Endothelial cell of umbilical vein (primary cell): ENCODE measurements around the gene SLC35A5. TPM values are rescaled to one million over a fixed set of nuclear protein-coding genes. Genes with fewer than 3 reads are reported as not detected.

Experiments used
- BruUV-seq: library from RNA; stranded (reverse); fragments of 400-500 nt; replicated peaks from 2 replicates; lab custom pipeline; 2021; lab: Mats Ljungman, UMichigan
- CTCF ChIA-PET: fragments of 300-600, 350-600 bp; sonication (Branson Sonifier 250); formaldehyde crosslinking; loops from one replicate; lab custom pipeline; 2021; ENCODE audit warnings: antibody characterized with exemption, inconsistent platforms; lab: Charles Lee
- POLR2A ChIA-PET: fragments of 300-600, 350-600 bp; sonication (Branson Sonifier 250); formaldehyde crosslinking; loops from one replicate; lab custom pipeline; 2021; ENCODE audit warnings: antibody characterized with exemption, inconsistent platforms; lab: Charles Lee
- DNase-seq: peaks from one replicate; pipeline ENCODE4 v3.0.0-alpha.2; 2011; ENCODE audit warnings: low read depth, low spot score
- FAIRE-seq: peaks from 2 replicates; lab custom pipeline; 2011; peaks lifted over from hg19 to GRCh38; lab: Jason Lieb, UNC
- H2AFZ ChIP-seq: 2 replicates; pipeline ENCODE4 v1.6.0; 2012; ENCODE audit warnings: low read depth, low read length, control low read depth, inconsistent platforms
- H3K27ac ChIP-seq: 2 replicates; pipeline ENCODE4 v1.5.1; 2011; ENCODE audit warnings: low read depth, mild to moderate bottlenecking, control low read depth, low read length, moderate library complexity; ENCODE audit not compliant: insufficient read depth
- H3K27me3 ChIP-seq, 2 experiments: 2 replicates each; pipeline versions ENCODE4 v1.6.0 to v1.6.1; 2011; ENCODE audit warnings: low read length in 2 of 2, mixed read lengths in 1 of 2; ENCODE audit not compliant: control insufficient read depth in 2 of 2, insufficient read depth in 2 of 2
- H3K36me3 ChIP-seq, 2 experiments: 2 replicates in 1 of 2; 3 replicates in 1 of 2; pipeline ENCODE4 v1.5.1; 2011; ENCODE audit warnings: low read length in 2 of 2, mild to moderate bottlenecking in 1 of 2, moderate library complexity in 1 of 2; ENCODE audit not compliant: control insufficient read depth in 2 of 2, insufficient read depth in 2 of 2; ENCODE audit errors: extremely low read depth in 1 of 2
- H3K4me1 ChIP-seq: 3 replicates; pipeline ENCODE4 v1.5.1; 2011; ENCODE audit warnings: mild to moderate bottlenecking, low read length; ENCODE audit not compliant: control insufficient read depth, insufficient read depth; ENCODE audit errors: extremely low read depth
- H3K4me2 ChIP-seq: 2 replicates; pipeline ENCODE4 v1.6.1; 2011; ENCODE audit warnings: low read length, control low read depth, mixed read lengths; ENCODE audit not compliant: insufficient read depth
- H3K4me3 ChIP-seq, 3 experiments: fragments of 200-600 bp in 1 of 3; sonication (generic), shearing (Covaris generic) in 1 of 3; replicated peaks in 1 of 3; 2 replicates each; pipeline ENCODE4 v1.5.1; 2011 to 2016; ENCODE audit warnings: control low read depth in 3 of 3, low read length in 3 of 3, mild to moderate bottlenecking in 2 of 3, inconsistent platforms in 1 of 3, low read depth in 1 of 3, moderate library complexity in 1 of 3; ENCODE audit not compliant: insufficient read depth in 1 of 3
- H3K79me2 ChIP-seq: 2 replicates; pipeline ENCODE4 v1.6.0; 2012; ENCODE audit warnings: low read length, inconsistent platforms; ENCODE audit not compliant: control insufficient read depth, insufficient read depth
- H3K9ac ChIP-seq: replicated peaks from 2 replicates; pipeline ENCODE3; 2011; ENCODE audit warnings: low read length, control low read depth; ENCODE audit not compliant: insufficient read depth; ENCODE audit errors: extremely low read depth
- H3K9me1 ChIP-seq: replicated peaks from 3 replicates; pipeline ENCODE4 v1.6.0; 2011; ENCODE audit warnings: mild to moderate bottlenecking, low read length; ENCODE audit not compliant: control insufficient read depth, insufficient read depth; ENCODE audit errors: extremely low read depth
- H3K9me3 ChIP-seq: replicated peaks from 2 replicates; pipeline ENCODE4 v1.5.1; 2012; ENCODE audit warnings: low read length, inconsistent platforms; ENCODE audit not compliant: control insufficient read depth, insufficient read depth
- H4K20me1 ChIP-seq: replicated peaks from 2 replicates; pipeline ENCODE3; 2011; ENCODE audit warnings: mild to moderate bottlenecking, low read length; ENCODE audit not compliant: control insufficient read depth, insufficient read depth; ENCODE audit errors: extremely low read depth
- CTCF ChIP-seq, 2 donors: IDR thresholded peaks; 1 replicate in 1 of 2; 2 replicates in 1 of 2; pipeline ENCODE4 v1.5.1; 2011; ENCODE audit warnings: low read length in 2 of 2, mild to moderate bottlenecking in 2 of 2, moderate library complexity in 2 of 2, control low read depth in 1 of 2, inconsistent platforms in 1 of 2, low read depth in 1 of 2; ENCODE audit not compliant: insufficient read depth in 1 of 2; ENCODE audit errors: extremely low read depth in 1 of 2
- FOS ChIP-seq: IDR thresholded peaks from 2 replicates; pipeline ENCODE4 v1.6.1; 2011; ENCODE audit warnings: mild to moderate bottlenecking, low read length, moderate library complexity, borderline replicate concordance; ENCODE audit not compliant: insufficient read depth
- GATA2 ChIP-seq: IDR thresholded peaks from 2 replicates; pipeline ENCODE4 v1.7.0; 2011; ENCODE audit warnings: low read depth, mild to moderate bottlenecking, moderate library complexity, mixed read lengths, low read length; ENCODE audit not compliant: insufficient read length, insufficient read depth
- JUN ChIP-seq: IDR thresholded peaks from 2 replicates; pipeline ENCODE4 v1.6.1; 2011; ENCODE audit warnings: borderline replicate concordance, low read depth; ENCODE audit not compliant: insufficient read length, insufficient read depth
- POLR2A ChIP-seq: IDR thresholded peaks from 2 replicates; pipeline ENCODE4 v1.6.1; 2012; ENCODE audit warnings: low read depth, mild to moderate bottlenecking, control low read depth, low read length
- dilution Hi-C: fragments of 300-500 bp; cut with MboI; formaldehyde crosslinking; loops from one replicate; pipeline ENCODE4 v1.15.0; 2019; ENCODE audit warnings: low sequenced_read_pairs; ENCODE audit not compliant: extremely low pct_ligation_motif_present
- intact Hi-C: fragments of 100-400 bp; cut with micrococcal nuclease; formaldehyde crosslinking; loops from one replicate; pipeline ENCODE4 v1.10.0; 2022
- polyA plus RNA-seq, 4 experiments: library from polyadenylated mRNA; depleted of rRNA in 3 of 4; stranded (reverse) in 3 of 4; unstranded in 1 of 4; fragments of >200 nt; gene quantifications; 2 replicates each; pipeline versions ENCODE4 v1.2.1 to v1.2.3, GENCODE V29; 2011 to 2012; ENCODE audit warnings: missing spikeins in 1 of 4
- total RNA-seq: library from RNA; stranded (reverse); gene quantifications from 2 replicates; pipeline ENCODE4 v1.2.3, GENCODE V29; 2021

Gene SLC35A5
- total and polyA plus RNA-seq, 2 donors (not counting 3 experiments of a cell fraction or from before 2014, with no cell fraction given), result 25.1 to 40.1 TPM

DNA sequence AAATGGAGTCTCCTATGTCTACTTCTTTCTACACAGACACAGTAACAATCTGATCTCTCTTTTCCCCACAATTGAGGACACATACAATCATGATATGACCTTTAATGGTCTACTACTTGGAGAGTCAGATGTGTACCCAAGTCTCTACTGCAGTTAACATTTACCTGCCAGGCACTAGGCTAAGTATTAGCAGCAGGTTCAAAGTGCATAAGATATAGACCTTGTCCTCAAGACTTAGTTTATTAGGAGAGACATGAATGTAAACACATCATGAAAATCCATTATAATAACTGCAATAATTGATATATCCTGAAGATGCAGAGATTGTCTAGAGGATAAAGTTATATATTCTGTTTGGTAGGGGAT, 3.1 kb downstream of the SLC35A5 start:
- no peak for FAIRE-seq
- TF ChIP-seq POLR2A, result no peak
- no peak for TF ChIP-seq CTCF (IDR thresholded peaks at IDR 0.05; ENCODE audit: extremely low read depth in 1 of 2, insufficient read depth in 1 of 2, low read depth in 1 of 2, low read length in 2 of 2)
- TF ChIP-seq JUN, result no peak

GRCh38 chr3:112568642-112569041, 6.8 kb downstream of the SLC35A5 start:
- no peak for TF ChIP-seq FOS
- TF ChIP-seq GATA2, result no peak
- peak; percentile 7 for TF ChIP-seq JUN
- Histone ChIP-seq H3K4me3 (no peak overlapping the region), H3K36me3 (peaks cover 4 to 11% of the 10 kb centered on the region in 2 experiments), H4K20me1 (no peaks in the 10 kb centered on the region), H3K4me1 (peaks cover 18% of the 10 kb centered on the region), H3K9ac (no peak overlapping the region), H3K9me3 (no peaks in the 10 kb centered on the region), H2AFZ (no peak overlapping the region), H3K27me3 (no peaks in the 10 kb centered on the region), H3K79me2 (no peaks in the 10 kb centered on the region), H3K27ac (no peak overlapping the region), H3K4me2 (no peak overlapping the region), H3K9me1 (no peaks in the 10 kb centered on the region)
- dilution Hi-C loops, result no loop called here
- peak; percentile 31 for DNase-seq
- ChIA-PET CTCF (interaction anchor here (0.9 to 1.9 kb wide), 16 partner anchors 10 to 457 kb away, joined by 3 to 14 read pairs (median 6); partner anchors contain the start of genes CCDC80 and SLC9C1), POLR2A (no interaction called here)
- BruUV-seq, result no TSS peak
- intact Hi-C loops, result loop anchor here (10.0 kb wide), 1 partner anchor 1126 kb away; the partner anchor contains the start of gene USF3
- FAIRE-seq, result peak; percentile 18

More for the DNA sequence above, 3.1 kb downstream of the SLC35A5 start:
- Histone ChIP-seq H3K79me2 (peaks cover 15% of the 10 kb centered on the region), H3K36me3 (peaks cover 0 to 4% of the 10 kb centered on the region in 2 experiments), H4K20me1 (no peaks in the 10 kb centered on the region), H3K4me1 (peaks cover 24% of the 10 kb centered on the region), H3K9me1 (no peaks in the 10 kb centered on the region), H3K9ac (no peak overlapping the region), H3K4me2 (no peak overlapping the region), H3K27me3 (no peaks in the 10 kb centered on the region), H3K9me3 (no peaks in the 10 kb centered on the region), H2AFZ (no peak overlapping the region), H3K27ac (no peak overlapping the region), H3K4me3 (no peak overlapping the region)
- ChIA-PET POLR2A (no interaction called here), CTCF (no interaction called here)
- DNase-seq, result no peak
- dilution Hi-C loops, result no loop called here
- intact Hi-C loops, result loop anchor here (5.0 to 10.0 kb wide), 2 partner anchors 427 to 1130 kb away; partner anchors contain the start of genes GTPBP8 and USF3
- no TSS peak for BruUV-seq
